ENCODE data around the gene EFR3B. TPM values are rescaled to one million over a fixed set of nuclear protein-coding genes. Genes with fewer than 3 reads are reported as not detected.

The EFR3B gene
- total RNA-seq, 1 donor from 2014 or later, result 17.2 TPM

GRCh38 chr2:25032094-25032493 is 9.8 kb upstream of the EFR3B start:
- no peak overlapping the region for H3K4me3 ChIP-seq
- H3K9me3 ChIP-seq (ENCODE audit: low read depth), result no peaks in the 10 kb centered on the region
- Mint-ChIP-seq H3K36me3 (no peaks in the 10 kb centered on the region), H3K27ac (no peak overlapping the region), H3K27me3 (ENCODE audit: insufficient read depth, low read depth) (peaks cover 5% of the 10 kb centered on the region), H3K4me3 (no peak overlapping the region), H3K4me1 (peaks cover 6% of the 10 kb centered on the region), H3K9me3 (peaks cover 7% of the 10 kb centered on the region)
- no peaks in the 10 kb centered on the region for H3F3A ChIP-seq (ENCODE audit: low read depth)
- H4K20me1 ChIP-seq (ENCODE audit: low read depth), result no peaks in the 10 kb centered on the region
- no peaks in the 10 kb centered on the region for H3K36me3 ChIP-seq
- DNase-seq (ENCODE audit: low spot score), result no peak
- no peak for TF ChIP-seq EZH2 (IDR thresholded peaks at IDR 0.05)
- TF ChIP-seq CTCF (IDR thresholded peaks at IDR 0.05), result no peak
- no peak for TF ChIP-seq EZH2phosphoT487 (IDR thresholded peaks at IDR 0.05)
- no peak overlapping the region for H3K4me2 ChIP-seq
- H3K27ac ChIP-seq, result no peak overlapping the region
- H3K9ac ChIP-seq, result no peak overlapping the region
- H2AFZ ChIP-seq (replicated peaks), result no peak overlapping the region
- no peaks in the 10 kb centered on the region for H3K4me1 ChIP-seq
- H3K79me2 ChIP-seq (ENCODE audit: low read depth), result no peaks in the 10 kb centered on the region
- H3K27me3 ChIP-seq, result no peaks in the 10 kb centered on the region

- no peaks in the 10 kb centered on the region for H3K36me3 Mint-ChIP-seq
- H3K36me3 ChIP-seq, result no peaks in the 10 kb centered on the region
- H3K27ac Mint-ChIP-seq, result no peak overlapping the region
- H3K4me3 Mint-ChIP-seq, result no peak overlapping the region
- TF ChIP-seq CTCF (IDR thresholded peaks at IDR 0.05) (no peak), EZH2phosphoT487 (IDR thresholded peaks at IDR 0.05) (no peak), EZH2 (IDR thresholded peaks at IDR 0.05) (no peak)
- H3K9ac ChIP-seq, result no peak overlapping the region
- H2AFZ ChIP-seq (replicated peaks), result no peak overlapping the region
- peaks cover 7% of the 10 kb centered on the region for H3K9me3 Mint-ChIP-seq
- H4K20me1 ChIP-seq (ENCODE audit: low read depth), result no peaks in the 10 kb centered on the region
- H3K4me3 ChIP-seq, result no peak overlapping the region
- peaks cover 5% of the 10 kb centered on the region for H3K27me3 Mint-ChIP-seq (ENCODE audit: insufficient read depth, low read depth)
- DNase-seq (ENCODE audit: low spot score), result no peak
- no peak overlapping the region for H3K4me2 ChIP-seq
- no peaks in the 10 kb centered on the region for H3K9me3 ChIP-seq (ENCODE audit: low read depth)
- no peaks in the 10 kb centered on the region for H3K4me1 ChIP-seq
- no peaks in the 10 kb centered on the region for H3F3A ChIP-seq (ENCODE audit: low read depth)
- no peak overlapping the region for H3K27ac ChIP-seq
- no peaks in the 10 kb centered on the region for H3K79me2 ChIP-seq (ENCODE audit: low read depth)
- H3K4me1 Mint-ChIP-seq, result peaks cover 6% of the 10 kb centered on the region
- no peaks in the 10 kb centered on the region for H3K27me3 ChIP-seq
Observed at GRCh38 chr2:25032901-25033300, 9.0 kb upstream of the EFR3B start.

- peaks cover 6% of the 10 kb centered on the region for H3K4me1 Mint-ChIP-seq
- Histone ChIP-seq H3K4me2 (no peak overlapping the region), H3K9ac (no peak overlapping the region), H4K20me1 (ENCODE audit: low read depth) (no peaks in the 10 kb centered on the region), H3K36me3 (no peaks in the 10 kb centered on the region), H3F3A (ENCODE audit: low read depth) (no peaks in the 10 kb centered on the region), H3K27me3 (no peaks in the 10 kb centered on the region), H2AFZ (replicated peaks) (no peak overlapping the region), H3K9me3 (ENCODE audit: low read depth) (no peaks in the 10 kb centered on the region), H3K4me3 (no peak overlapping the region), H3K79me2 (ENCODE audit: low read depth) (no peaks in the 10 kb centered on the region), H3K4me1 (no peaks in the 10 kb centered on the region), H3K27ac (no peak overlapping the region)
- no peak for DNase-seq (ENCODE audit: low spot score)
- TF ChIP-seq EZH2phosphoT487 (IDR thresholded peaks at IDR 0.05), result no peak
- TF ChIP-seq EZH2 (IDR thresholded peaks at IDR 0.05), result no peak
- no peak for TF ChIP-seq CTCF (IDR thresholded peaks at IDR 0.05)
- no peak overlapping the region for H3K4me3 Mint-ChIP-seq
- peaks cover 8% of the 10 kb centered on the region for H3K27me3 Mint-ChIP-seq (ENCODE audit: insufficient read depth, low read depth)
- no peak overlapping the region for H3K27ac Mint-ChIP-seq
- H3K9me3 Mint-ChIP-seq, result peaks cover 7% of the 10 kb centered on the region
- no peaks in the 10 kb centered on the region for H3K36me3 Mint-ChIP-seq
Observed at GRCh38 chr2:25034081-25034480, 7.8 kb upstream of the EFR3B start.

Data from neural progenitor cell (in vitro differentiated cells).